ENCODE data around the gene VGLL2. TPM values are rescaled to one million over a fixed set of nuclear protein-coding genes. Genes with fewer than 3 reads are reported as not detected.
A peak's percentile ranks its signal among the peaks of the same experiment; 100 is the strongest.

VGLL2 gene
- under 1 TPM in 1 of 2 donors, not detected in 1; 0.28 TPM for total RNA-seq

GRCh38 chr6:117265410-117266256 lies at the start of gene VGLL2:
TSS of gene VGLL2 (plus strand) at chr6:117265558. CDS start at chr6:117265764, 206 bp downstream.
- intact Hi-C loops (cut with DNase I) = no loop called here
- WGBS = 3% methylated on average over 49 of the region's 63 CpGs
- H3K27ac ChIP-seq = no peak within 1 kb of the TSS
- H3K9me3 ChIP-seq = no peaks in the 10 kb centered on the region
- H3K27me3 ChIP-seq (replicated peaks; ENCODE audit: insufficient read depth) = peaks cover 60% of the 10 kb centered on the region
- peak within 1 kb of the TSS; percentile 18 to 19 for H3K4me3 ChIP-seq
- H3K36me3 ChIP-seq = no peaks in the 10 kb centered on the region
- TF ChIP-seq CTCF (IDR thresholded peaks at IDR 0.05) (no peak), POLR2A (IDR thresholded peaks at IDR 0.05) (no peak), POLR2AphosphoS5 (IDR thresholded peaks at IDR 0.05) (no peak)
- no peak for DNase-seq (ENCODE audit: low spot score)
- peaks cover 4% of the 10 kb centered on the region for H3K4me1 ChIP-seq (replicated peaks)

GRCh38 chr6:117222861-117223260 lies 42.5 kb upstream of the VGLL2 start:
- no peaks in the 10 kb centered on the region for H3K27me3 ChIP-seq (replicated peaks; ENCODE audit: insufficient read depth)
- TF ChIP-seq POLR2AphosphoS5 (IDR thresholded peaks at IDR 0.05) (no peak), POLR2A (IDR thresholded peaks at IDR 0.05) (no peak), CTCF (IDR thresholded peaks at IDR 0.05) (no peak)

GRCh38 chr6:117226778-117227177 lies 38.6 kb upstream of the VGLL2 start:
- Histone ChIP-seq H3K4me3 (no peak overlapping the region), H3K9me3 (no peaks in the 10 kb centered on the region), H3K36me3 (no peaks in the 10 kb centered on the region), H3K27me3 (replicated peaks; ENCODE audit: insufficient read depth) (no peaks in the 10 kb centered on the region), H3K4me1 (replicated peaks) (no peaks in the 10 kb centered on the region), H3K27ac (no peak overlapping the region)
- TF ChIP-seq POLR2AphosphoS5 (IDR thresholded peaks at IDR 0.05) (no peak), POLR2A (IDR thresholded peaks at IDR 0.05) (no peak), CTCF (IDR thresholded peaks at IDR 0.05) (no peak)
- no peak for DNase-seq (ENCODE audit: low spot score)
- 100% methylated on average over 1 of the region's 1 CpG for WGBS
- intact Hi-C loops (cut with DNase I) = no loop called here

More at GRCh38 chr6:117222861-117223260, 42.5 kb upstream of the VGLL2 start:
- intact Hi-C loops (cut with DNase I) = no loop called here
- 88% methylated on average over 3 of the region's 3 CpGs for WGBS
- H3K27ac ChIP-seq = no peak overlapping the region
- H3K36me3 ChIP-seq = no peaks in the 10 kb centered on the region
- no peaks in the 10 kb centered on the region for H3K4me1 ChIP-seq (replicated peaks)
- no peak overlapping the region for H3K4me3 ChIP-seq
- no peak for DNase-seq (ENCODE audit: low spot score)
- H3K9me3 ChIP-seq = no peaks in the 10 kb centered on the region

- intact Hi-C loops (cut with DNase I) = no loop called here
- H3K36me3 ChIP-seq = no peaks in the 10 kb centered on the region
- no peaks in the 10 kb centered on the region for H3K4me1 ChIP-seq (replicated peaks)
- WGBS = 33% methylated on average over 3 of the region's 3 CpGs
- H3K27ac ChIP-seq = no peak overlapping the region
- no peak overlapping the region for H3K4me3 ChIP-seq
- no peak for DNase-seq (ENCODE audit: low spot score)
- H3K27me3 ChIP-seq (replicated peaks; ENCODE audit: insufficient read depth) = no peaks in the 10 kb centered on the region
- H3K9me3 ChIP-seq = no peaks in the 10 kb centered on the region
- TF ChIP-seq POLR2A (IDR thresholded peaks at IDR 0.05) (no peak), POLR2AphosphoS5 (IDR thresholded peaks at IDR 0.05) (peak; percentile 30), CTCF (IDR thresholded peaks at IDR 0.05) (no peak)
Observed at GRCh38 chr6:117227245-117227962, 38.0 kb upstream of the VGLL2 start.
